ENCODE data around the gene CCDC24.

Gene CCDC24

DNA sequence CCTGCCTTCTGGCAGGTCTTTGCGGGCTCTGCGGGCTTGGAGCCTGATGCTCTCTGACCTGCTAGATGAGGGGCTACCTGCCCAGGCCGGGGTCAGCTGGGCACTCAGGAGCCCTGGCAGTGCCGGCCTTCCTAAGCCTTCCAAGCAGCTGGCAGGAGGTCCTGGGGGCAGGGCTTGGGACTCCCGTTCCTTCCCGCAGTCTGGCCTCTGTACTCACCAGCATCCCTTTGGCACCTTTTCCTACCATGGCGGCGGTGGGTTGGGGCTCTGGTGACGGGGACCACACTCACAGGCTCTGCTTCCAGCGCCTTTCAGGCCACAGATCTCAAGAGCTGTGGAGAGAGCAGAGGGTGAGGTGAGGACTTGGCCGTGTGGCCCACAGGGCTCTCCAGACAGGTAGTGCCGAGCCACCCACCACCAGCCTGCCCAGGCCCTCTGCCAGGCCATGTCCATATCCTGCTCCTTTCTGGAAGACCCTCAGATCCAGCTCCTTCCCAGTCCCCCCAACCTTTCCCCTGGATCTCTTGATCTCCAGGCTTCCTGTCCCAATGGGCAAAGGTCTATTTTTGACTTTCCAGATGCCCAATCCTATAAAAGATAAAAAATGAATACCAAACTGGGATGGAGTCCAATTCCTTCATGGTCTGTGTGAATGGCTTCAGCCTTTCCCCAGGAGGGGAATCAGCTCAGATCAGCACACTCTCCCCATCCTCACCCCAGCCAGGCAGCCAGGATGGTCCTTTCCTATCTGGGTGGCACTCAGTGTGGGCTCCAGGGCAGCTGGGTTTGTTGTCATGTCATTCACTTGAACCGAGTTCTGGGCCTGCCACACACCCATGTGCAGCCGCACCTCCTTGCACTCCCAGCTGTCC is 32.9 kb downstream of the CCDC24 start:
- no peak for DNase-seq (ENCODE audit: low read depth)

DNA sequence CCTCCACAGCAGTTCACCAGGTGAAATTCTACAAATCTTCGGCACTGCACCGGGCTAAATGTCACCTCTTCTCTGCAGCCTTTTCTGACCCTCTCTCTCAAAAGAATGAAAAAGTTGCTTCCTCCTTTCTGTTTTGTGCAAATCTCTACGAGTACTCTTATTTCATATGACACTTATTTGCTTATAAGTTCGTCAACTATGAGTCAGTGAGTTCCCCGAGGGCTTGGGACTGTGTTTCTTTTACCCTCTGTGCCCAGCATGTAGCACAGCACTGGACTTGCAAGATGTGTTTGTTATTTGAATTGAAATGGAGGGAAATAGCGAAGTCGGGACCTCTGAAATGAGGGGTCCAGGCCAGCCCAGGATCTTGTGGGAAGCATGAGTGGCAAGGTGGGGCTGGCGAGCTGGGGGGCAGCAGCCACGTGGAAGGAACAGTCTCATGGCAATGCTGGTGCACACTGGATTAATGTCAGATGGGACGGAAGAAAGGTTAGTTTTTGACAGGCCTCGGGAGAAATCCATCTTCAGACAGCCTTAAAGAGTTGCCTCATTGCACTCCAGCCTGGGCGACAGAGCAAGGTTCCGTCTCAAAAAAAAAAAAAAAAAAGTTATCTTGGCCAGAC is 33.6 kb downstream of the CCDC24 start:
- DNase-seq (ENCODE audit: low read depth) = peak; percentile 61

DNA sequence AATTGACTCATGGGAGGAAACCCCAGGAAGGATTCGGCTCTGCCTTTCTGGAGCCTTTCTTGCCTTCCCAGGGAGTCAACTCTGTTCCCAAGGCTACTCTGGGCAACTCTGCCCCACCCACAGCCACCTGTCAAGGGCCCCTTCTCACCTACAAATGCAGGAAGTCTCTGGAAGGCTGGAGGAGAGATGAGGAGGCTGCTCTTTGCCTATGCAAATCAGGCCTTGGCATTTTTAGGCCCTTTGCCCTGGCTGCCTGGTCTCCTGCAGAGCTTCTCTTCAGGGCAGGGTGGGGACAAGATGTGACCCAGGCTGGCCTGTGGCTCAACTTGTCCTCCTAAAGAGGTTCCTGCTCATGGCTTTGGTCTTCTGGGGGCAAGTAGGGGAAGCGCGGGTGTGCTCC is 34.4 kb downstream of the CCDC24 start:
- no peak for DNase-seq (ENCODE audit: low read depth)

DNA sequence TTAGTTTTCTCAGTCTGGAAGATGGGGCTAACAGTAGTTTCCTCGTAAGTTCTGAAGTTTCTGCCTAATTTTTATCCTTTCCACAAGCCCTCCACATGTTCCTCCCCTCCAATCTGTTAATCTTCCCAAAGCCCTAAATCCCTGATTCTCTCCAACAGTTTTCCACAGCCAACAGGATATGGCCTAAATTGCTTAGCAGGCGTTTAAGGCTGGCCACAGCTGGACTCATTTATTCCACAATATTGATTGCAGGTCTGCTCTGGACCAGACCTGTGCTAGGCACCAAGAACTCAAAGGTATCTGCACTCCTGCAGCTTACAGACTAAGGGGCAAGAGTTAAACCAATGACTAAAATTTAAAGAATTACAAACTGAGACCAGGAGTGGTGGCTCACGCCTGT is 35.9 kb downstream of the CCDC24 start:
- no peak for DNase-seq (ENCODE audit: low read depth)

DNA sequence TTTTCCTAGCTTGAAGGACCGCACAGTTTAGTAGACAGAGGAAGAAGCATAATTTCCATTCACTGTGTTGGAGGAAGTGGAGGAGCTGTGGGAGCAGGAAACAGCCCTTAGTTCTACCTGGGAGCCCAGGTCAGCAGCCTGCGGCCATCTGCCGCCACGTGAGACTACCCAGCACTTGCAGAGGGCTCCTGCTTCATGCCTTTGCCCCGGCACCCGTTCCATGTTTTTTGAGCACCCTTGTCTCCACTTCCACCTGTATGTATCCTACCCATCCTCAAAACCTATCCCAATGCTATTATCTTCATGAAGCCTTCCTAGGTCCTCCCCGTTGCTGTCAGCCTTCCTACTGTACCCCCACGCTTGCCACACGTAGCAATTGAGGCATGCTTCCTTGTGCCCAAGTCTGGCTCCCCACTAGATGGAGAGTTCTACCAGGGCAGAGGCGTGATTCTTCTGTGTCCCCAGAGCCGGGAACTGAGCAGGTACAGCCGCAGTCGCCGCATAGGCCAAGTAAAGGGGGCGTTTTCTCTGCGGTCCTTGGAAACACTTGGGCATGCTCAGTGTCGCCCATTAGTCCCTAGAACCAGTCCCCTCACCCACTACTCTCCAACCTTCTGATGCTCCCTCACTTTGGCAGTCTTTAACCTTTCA is 38.0 kb downstream of the CCDC24 start:
- DNase-seq (ENCODE audit: low read depth) = no peak

DNA sequence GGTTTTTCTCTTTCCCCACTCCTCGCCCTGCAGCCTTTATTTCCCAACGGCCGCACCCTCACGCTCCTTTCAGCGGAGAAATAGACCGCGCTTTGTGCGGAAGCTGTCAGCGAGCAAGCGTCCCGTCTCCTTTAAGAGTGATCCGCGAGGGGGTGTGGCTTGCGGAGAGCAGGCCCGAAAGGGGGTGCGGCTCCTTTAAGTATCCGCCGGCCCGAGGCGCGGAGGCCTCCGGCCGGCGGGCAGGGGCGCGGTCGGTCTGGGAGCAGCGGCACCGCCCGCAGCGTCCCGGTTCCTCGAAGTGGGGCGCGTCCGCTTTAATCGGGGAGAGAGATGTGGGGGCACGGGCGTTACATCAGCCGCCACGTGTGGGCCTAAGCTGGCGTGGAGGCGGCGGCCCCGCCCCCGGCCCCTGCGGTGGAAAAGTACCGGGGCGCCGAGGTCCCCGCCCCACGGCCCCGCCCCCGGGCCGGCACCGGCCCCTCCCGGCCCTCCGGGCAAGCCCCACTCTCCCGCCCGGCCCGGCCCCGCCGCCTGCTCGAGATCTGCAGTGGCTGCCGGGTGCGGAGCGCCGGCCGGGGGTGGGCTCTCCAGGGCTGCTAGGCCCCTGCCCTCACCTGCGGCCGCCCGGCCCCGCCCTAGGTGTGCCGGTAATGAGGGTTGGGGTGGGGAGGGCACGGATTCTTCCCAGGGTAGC is 38.7 kb downstream of the CCDC24 start:
- DNase-seq (ENCODE audit: low read depth) = peak; percentile 90

GRCh38 chr1:44030605-44031251 is 39.3 kb downstream of the CCDC24 start:
- peak; percentile 60 for DNase-seq (ENCODE audit: low read depth)

DNA sequence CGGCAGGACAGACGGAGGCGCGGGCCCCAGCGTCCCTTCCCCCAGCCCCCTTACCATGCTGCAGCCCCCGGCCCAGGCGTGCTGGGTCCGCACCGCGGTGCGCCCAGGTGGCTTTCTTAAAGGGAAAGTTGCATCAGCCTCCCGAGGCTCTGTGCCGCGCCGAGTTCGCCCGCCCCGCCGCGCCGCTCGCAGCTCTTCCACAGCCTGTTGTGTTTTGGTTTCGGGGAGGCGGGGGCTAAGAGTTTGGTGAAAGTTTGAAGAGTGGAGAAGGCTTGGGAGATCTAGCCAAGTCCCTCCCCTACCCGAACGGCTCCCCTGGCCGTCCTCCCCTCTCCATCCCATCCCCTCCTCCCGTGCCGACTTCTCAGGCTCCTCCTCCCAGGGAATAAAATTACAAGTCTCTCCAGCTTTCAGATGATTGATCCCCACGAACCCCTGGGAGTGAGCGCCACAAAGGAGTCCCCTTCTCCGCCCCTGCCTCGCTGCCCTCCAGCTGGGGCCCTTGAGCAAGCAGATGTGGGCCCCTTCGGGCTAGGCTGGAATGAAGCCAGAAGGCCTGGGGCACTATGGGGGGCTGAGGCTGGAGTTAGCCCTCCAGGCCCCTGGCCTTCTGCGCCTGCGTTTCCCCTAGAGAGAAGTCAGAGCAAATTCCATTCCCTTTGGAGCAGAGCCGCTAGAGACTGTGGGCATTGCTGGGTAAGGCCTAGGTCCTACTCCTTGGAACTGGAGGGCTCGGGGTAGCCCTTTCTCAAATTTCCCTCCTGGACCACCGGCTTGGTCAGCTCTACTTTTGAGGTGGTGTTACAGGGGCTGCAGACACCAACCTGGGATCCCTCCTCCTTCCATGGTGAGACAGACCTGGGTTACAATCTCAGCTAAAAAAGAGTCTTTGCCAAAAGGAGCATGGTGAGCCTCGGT is 40.1 kb downstream of the CCDC24 start, which contains the start of gene SLC6A9:
TSS of gene SLC6A9 (minus strand) at position 211 of the 918 bp plus-strand sequence. CDS start 7,185 bp downstream, outside the sequence.
- DNase-seq (ENCODE audit: low read depth) = peak; percentile 91

DNA sequence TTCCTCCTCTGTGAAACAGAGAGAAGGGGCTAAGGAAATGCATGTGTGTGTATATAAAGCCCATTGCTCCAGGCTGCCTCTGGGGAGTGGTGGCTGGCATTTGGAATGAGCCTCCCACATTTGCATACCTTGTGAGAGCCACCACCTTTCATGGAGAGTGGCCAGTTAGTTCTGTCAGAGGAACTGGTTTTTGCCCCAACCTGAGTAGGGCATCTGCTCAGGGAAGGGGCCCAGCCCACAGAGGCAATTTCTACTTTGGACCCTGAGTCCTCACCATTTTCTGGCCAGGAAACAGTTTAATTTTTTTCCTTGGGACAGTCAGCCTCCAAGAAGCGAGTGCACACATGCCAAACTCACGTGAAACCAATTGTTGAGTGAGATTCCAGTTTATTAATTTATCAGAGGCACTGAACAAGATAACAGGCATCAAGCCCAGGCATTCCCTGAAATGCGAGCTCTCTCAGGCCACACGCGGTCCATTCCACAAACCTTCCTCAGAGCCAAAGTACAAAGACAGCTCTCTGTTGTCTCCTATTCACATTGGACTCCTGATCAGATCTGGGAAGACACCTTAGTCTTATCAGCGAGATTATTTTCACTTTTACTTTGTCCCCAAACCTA is 40.9 kb downstream of the CCDC24 start:
- DNase-seq (ENCODE audit: low read depth) = no peak

- DNase-seq (ENCODE audit: low read depth) = no peak
Measured at GRCh38 chr1:44033041-44033575, 41.7 kb downstream of the CCDC24 start.

DNA sequence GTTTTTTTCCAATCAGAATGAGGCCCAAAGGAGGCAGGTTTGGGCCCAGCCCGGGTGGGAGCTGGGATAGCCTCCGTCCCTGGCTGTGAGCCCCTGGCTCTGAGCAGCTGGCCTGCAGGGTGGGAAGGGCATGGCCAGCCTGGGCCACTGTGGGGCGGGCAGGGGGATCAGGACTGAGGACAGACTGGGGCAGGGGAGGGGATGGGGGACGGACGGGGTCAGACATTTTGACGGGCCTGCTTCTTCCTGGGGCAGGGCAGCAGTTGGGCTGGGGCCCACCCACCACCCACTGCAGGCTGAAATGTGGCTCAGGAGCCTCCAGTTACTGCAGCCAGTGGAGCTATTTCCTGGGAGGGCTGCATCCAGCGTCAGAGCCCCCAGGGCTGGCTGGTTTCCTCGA is 42.4 kb downstream of the CCDC24 start:
- no peak for DNase-seq (ENCODE audit: low read depth)

DNA sequence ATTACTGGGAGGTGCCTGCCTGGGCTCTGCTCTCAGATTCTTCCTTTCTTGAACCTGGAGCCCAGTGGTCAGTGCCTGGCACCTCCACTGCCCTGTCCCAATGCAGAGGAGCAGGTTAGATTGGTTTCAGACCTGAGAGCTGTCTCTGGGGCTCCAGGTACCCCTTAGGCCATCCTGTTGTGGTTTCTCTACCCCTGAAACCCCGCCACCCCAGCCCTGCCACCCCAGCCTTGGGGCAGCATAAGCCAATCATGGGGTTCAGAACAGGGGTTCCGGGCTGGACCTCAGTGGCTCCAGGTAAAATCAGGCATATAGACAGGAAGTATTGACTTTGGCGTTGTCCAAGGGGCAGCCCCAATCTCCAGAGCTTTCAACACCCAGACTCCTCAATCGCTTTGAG is 43.0 kb downstream of the CCDC24 start:
- DNase-seq (ENCODE audit: low read depth) = no peak

DNA sequence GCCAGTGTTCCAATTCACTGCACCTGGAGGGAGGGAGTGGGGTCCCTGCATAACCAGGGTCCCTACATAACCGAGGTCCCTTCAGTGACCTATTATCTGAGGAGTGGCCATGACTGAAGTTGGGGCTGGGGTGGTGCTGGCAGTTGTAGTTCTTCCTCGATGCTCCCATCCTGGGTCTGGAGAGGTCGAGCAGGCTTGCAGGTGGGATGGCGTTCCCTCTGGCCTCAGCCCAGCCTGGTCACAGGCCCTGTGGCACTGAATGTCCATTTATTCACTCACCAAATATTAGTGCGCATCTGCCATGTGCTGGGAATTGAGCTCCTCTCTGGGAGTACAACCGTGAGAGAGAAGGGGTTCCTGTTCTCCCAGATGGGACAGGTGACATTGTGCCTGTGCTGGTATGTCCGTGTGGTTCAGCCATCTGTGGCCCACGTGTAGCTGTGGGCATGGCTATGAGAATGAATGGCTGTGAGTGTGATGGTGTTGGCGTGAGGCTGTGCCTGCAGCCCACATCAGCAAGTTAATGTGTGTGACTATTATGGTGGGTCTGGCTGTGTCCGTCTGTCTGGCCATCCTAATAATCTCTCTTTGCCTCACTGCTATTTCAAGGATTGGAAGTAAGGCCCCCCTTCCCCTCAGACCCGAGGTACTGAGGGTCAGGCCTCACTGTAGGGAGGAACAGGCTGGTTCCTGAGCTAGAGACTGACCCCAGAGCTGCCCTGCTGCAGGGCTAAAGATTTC is 43.7 kb downstream of the CCDC24 start:
- no peak for DNase-seq (ENCODE audit: low read depth)

- peak; percentile 31 for DNase-seq (ENCODE audit: low read depth)
Measured at GRCh38 chr1:44035726-44036408, 44.5 kb downstream of the CCDC24 start.

DNA sequence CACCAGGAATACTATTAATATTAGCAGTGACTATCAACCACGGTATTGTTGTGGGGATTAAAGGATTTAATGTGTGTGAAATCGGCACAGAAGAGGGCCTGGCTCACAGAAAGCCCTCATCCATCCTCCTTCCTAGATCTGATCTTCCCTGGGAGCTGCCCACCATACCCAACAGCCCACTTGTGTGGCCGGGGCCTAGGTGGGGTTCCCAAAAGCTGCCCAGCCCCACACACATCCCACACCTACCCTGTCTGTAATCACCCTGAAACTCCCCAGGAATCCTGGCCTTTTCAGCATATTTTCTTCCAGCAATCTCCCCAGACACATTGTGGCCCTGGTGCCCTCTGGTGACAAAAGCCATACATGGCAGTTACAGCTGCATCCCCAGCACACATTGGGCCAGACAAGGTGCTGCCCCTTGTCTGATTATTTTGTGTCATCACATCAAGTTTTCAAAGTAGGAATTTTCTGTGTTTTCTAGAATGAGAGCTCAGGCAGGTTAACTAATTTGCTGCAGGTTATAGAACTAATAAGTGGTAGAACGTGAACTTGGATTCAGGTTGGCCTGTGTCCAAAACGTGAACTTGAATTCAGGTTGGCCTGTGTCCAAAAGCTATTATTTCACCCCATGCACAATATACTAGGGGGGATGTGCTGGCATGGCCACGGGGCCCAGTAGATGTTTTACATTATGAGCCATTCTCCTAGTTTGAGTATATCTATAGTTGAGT is 45.2 kb downstream of the CCDC24 start:
- DNase-seq (ENCODE audit: low read depth) = peak; percentile 82

DNA sequence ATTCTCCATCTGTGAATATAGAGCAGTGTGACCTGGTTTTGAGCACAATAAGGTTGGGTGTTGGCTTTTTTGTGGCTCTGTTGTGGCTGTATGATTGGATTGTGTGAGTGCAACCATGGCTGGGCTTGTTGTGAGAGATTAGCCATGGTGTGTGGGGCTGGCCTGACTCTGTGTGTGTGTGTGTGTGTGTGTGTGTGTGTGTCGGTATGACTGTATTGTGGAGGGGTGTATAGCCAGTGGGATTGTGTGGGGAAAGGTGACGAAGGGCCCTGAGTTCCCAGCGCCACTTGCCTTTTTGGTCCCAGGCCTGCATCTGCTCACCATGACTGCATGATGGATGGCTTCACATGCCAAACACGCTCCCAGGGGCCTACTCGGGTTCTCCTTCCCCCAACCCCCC is 45.8 kb downstream of the CCDC24 start:
- DNase-seq (ENCODE audit: low read depth) = no peak

GRCh38 chr1:44038876-44039657 is 47.7 kb downstream of the CCDC24 start:
- peak; percentile 79 for DNase-seq (ENCODE audit: low read depth)
